Activated effector memory CD4-positive, alpha-beta T cell treated with anti-CD3 and anti-CD28 coated beads, Interleukin-2, amount 50 U/mL, for 16 hours (primary cell): Measurements from ENCODE around the gene SLC6A19.
"Not testable (repeated sequence)": the region's sequence is repeated elsewhere in the genome, so short reads cannot be mapped to it uniquely, and the experiment has no call there.

Experiments used
- DNase-seq: peaks from one replicate; pipeline ENCODE4 v3.0.0-alpha.2; 2020

Gene SLC6A19

GRCh38 chr5:1201327-1202025 lies at the start of gene SLC6A19:
TSS of gene SLC6A19 (plus strand) at chr5:1201595. CDS start at chr5:1201651, 56 bp downstream.
- no peak for DNase-seq

DNA sequence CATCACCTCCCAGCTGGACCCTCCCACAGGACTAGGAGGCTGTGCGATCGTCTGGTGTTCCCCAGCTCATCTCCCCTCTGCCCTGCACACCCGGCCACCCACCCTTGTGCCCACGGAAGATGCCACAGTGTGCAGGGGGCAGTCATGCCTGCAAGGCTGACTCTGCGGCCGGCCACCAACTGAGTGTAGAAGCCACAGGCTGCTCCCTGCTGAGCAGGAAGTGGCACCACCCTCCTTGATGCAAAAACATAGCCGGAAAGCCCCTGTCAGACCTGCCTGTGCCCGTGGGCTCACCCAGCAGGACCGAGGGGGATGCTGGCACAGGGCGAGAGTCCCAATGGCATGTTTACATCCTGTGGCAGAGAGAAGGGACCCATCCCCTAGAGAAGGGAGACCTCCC lies 49.2 kb upstream of the SLC6A19 start:
- no peak for DNase-seq

- DNase-seq, result no peak
Measured at GRCh38 chr5:1152771-1153282, 48.6 kb upstream of the SLC6A19 start.

GRCh38 chr5:1153428-1153827 lies 48.0 kb upstream of the SLC6A19 start:
- DNase-seq, result no peak

DNA sequence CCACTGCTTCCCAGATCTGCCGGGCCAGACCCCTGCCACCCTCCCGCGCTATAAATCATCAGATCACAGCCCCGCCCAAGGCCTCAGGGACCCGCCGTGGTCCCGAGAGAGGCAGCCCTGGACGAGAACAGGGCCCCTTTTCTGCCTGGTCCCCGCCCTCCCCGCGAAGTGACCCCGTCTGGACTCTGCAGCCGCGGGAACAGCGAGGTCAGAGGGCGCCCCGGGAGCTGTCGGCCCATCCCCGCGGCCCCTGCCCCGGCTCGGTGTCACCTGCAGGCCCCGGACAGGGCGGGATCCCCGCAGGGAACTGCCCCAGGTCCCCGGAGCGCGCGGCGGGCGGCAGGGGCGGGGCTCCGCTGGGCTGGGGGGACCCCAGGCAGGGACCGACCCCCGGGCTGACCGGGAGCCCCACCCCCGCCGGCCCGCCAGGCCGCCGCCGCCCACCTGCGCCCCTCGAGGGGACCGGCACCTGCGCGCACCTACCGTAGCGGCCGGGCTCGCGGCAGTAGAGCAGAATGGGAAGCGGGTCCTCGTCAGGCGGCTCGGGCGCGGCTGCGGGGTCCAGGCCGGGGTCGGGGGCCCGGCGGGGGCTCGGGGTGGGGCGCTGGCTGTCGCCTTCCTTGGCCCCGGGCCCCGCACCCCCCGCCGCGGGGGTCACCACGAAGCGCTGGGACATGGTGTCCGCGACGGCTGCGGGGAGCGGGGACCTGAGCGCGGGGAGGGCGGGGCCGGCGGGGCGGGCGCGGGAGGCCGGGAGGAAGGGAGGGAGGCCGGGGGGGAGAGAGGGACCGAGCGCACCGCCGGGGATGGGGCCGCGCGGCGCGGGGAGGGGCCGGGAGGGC lies 46.0 kb upstream of the SLC6A19 start:
- no peak for DNase-seq

GRCh38 chr5:1156033-1156753 lies 45.2 kb upstream of the SLC6A19 start:
- DNase-seq, result no peak

DNA sequence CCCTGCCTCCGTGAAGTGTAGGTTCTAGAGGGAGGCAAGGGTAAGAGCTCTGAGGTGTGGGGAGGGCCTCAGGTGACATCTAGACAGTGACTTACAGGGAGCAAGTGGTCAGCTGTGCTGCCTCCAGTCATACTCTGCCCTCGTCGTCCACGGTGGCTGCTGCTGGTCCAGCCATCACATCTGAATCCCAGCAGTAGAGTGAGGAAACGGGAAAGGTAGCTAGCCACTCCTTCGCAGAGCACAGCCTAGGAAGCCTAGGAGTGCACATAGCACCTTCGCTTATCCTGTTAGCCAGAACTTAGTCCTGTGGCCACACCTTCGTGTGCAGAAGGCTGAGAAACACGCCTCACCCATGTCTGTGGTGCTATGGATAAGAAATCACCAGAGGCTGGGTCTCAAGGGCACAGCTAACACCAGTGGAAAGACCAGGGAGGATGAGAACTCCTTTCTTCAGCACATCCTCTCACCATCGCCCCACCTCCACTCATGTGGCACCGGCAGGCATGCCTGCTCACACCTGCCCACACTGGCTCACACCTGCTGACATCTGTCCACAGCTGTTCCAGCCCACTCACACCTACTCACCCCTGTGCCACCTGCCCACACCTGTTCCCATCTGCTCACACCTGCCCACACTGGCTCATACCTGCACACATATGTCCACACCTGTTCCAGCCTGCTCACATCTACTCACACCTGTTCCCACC lies 44.5 kb upstream of the SLC6A19 start:
- no peak for DNase-seq

- not testable (repeated sequence) for DNase-seq
Measured at GRCh38 chr5:1157461-1157986, 43.9 kb upstream of the SLC6A19 start.

DNA sequence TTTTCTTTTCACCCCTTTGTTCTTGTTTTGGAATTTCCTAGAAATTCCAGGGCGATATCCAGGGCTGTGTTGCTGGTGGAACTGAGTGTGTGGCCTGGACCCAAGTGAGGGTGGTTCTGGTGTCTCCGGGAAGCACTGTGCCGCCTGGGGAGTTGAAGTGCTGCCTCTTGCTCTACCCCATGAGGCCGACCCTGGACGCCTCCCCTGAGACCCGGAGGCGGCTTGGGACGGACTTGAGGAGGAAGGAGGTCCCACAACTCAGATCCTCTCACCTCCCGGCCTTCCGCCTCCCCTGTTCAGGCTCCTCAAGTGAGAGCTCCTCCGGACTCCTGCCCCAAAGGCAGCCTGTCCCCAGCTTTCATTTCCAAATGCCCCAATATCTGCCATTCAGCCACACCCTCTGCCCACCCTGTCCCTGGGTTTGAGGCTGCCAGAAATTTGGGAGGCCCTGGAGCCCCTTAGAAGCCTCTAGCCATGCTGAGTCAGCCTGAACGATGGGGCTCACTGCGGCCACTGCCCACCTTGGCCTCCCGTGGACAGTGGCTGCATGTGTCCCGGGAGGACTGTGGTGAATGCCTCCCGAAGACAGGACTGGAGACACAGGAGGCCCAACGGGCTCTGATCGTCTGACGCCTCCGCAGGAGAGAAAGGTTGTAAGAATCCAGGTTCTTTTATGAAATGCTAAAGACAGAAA lies 42.6 kb upstream of the SLC6A19 start:
- DNase-seq, result no peak

DNA sequence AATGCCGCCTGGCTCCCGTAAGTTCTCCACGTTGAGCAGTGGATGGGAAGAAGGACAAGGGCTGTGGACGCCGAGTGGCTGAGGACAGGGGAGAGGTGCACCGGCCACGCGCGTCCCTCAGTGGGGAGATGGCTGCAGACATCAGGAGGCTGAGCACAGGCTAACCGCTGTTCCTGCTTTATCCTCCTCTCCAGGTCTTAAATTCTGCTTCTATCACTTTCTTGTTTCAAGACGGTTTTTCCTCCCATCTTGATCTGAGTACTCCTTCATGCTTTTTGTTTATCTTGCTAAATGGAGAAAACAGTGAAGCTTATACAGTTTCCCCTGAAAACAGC lies 42.1 kb upstream of the SLC6A19 start:
- no peak for DNase-seq

DNA sequence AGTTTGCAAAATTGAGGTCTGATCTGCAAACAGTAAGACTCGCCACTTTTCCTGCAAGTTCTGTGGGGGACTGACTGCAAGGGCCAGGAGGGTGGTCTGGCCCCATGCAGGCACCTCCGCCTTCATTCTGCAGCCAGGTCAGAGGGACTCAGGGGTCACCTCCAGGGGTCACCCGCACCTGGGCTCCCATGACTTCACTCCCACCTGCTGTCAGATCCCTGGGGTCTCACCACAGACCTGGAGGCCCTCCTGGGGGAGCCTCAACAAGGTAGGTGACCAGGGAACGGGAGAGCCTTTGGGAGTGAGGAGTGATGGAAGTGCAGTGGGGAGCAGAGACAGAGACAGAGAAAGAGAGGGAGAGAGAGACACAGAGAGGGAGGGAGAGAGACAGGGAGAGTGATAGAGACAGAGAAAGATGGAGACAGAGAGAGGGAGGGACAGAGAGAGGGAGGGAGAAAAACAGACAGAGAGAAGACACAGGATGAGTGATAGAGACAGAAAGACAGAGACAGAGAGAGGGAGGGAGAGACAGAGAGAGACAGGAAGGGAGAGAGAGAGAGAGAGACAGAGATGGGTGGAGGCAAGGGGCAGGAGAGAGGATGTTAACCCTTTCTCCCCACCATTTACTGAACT lies 41.5 kb upstream of the SLC6A19 start:
- DNase-seq, result no peak

GRCh38 chr5:1161108-1161832 lies 40.1 kb upstream of the SLC6A19 start:
- no peak for DNase-seq

DNA sequence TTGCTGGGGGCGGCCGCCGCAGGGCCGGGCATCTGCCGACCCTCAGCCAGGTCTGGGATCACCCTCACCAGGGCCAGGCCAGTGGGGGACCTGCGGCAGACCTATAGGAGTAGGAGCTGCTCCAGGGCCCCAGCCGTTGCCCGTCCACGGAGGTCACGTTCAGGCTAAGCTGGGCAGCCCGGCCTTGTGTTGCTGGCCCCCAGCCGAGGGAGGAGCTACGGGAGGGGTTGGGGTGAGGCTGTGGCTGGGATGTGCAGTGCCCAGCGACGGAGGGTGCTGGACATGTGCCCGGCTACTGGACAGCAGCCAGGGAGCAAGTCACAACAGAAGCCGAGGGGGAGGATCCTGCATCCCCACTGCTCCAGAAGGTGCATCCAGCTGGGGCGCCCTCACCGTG lies 39.6 kb upstream of the SLC6A19 start:
- DNase-seq, result no peak

GRCh38 chr5:1162276-1162675 lies 39.1 kb upstream of the SLC6A19 start:
- DNase-seq, result no peak

GRCh38 chr5:1162751-1163150 lies 38.6 kb upstream of the SLC6A19 start:
- DNase-seq, result no peak

GRCh38 chr5:1163366-1163765 lies 38.0 kb upstream of the SLC6A19 start:
- no peak for DNase-seq

DNA sequence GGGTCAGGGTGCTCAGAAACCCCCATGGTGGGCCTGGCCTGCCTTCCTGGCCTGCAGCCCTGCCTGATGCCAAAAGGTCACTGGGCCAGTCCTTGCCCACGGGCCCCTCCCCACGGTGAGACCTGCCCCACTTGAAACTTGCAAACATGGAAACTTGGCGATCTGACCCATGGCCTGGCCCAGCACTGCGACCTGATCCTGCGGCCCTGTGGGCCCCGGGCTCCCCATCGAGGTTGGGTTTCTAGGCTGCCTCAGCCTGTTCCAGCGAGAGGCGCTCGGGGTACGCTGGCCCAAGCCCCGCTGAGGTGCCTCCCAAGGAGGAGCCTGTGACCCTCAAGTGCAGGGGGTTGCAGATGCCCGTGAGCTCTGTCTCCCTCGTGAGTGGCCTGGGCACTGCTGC lies 37.5 kb upstream of the SLC6A19 start:
- DNase-seq, result no peak

GRCh38 chr5:1164696-1165630 lies 36.4 kb upstream of the SLC6A19 start:
- DNase-seq, result no peak

DNA sequence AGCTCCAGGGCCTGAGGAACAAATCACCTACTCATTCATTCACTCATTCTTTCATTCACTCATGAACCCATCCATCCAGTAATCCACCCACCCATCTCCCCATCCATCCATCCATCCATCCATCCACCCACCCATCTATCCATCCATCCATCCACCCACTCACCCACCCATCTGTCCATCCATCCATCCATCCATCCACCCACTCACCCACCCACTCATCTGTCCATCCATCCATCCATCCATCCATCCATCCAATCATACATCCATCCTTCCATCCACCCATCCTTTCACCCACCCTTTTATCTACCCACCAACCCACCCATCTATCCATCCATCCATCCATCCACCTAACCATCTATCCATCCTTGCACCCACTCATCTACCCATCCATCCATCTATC lies 35.5 kb upstream of the SLC6A19 start:
- no peak for DNase-seq

GRCh38 chr5:1166370-1166769 lies 35.0 kb upstream of the SLC6A19 start:
- no peak for DNase-seq
